HTERT RPE-1 (cell line): ENCODE data around the gene PKN2.
"Not testable (repeated sequence)": the region's sequence is repeated elsewhere in the genome, so short reads cannot be mapped to it uniquely, and the experiment has no call there.

Source experiments
- in situ Hi-C: fragments of 300-500 bp; cut with MboI; formaldehyde crosslinking; loops from 4 replicates; pipeline ENCODE4 v1.14.3; 2020; ENCODE audit warnings: low sequenced_read_pairs

The PKN2 gene

GRCh38 chr1:88678405-88678804 lies 5.7 kb upstream of the PKN2 start:
- in situ Hi-C loops: no loop called here

- in situ Hi-C loops: no loop called here
These were observed 3.6 kb upstream of the PKN2 start for GRCh38 chr1:88680471-88680870.

- in situ Hi-C loops: no loop called here
These were observed 3.0 kb upstream of the PKN2 start for GRCh38 chr1:88680911-88681622.

GRCh38 chr1:88684482-88685258 lies 597 bp downstream of the PKN2 start:
- in situ Hi-C loops: no loop called here

- in situ Hi-C loops: no loop called here
These were observed 1.2 kb downstream of the PKN2 start for GRCh38 chr1:88685259-88685620.

GRCh38 chr1:88691540-88691939 lies 7.5 kb downstream of the PKN2 start:
- in situ Hi-C loops: no loop called here

GRCh38 chr1:88695781-88696180 lies 11.7 kb downstream of the PKN2 start:
- in situ Hi-C loops: no loop called here

- in situ Hi-C loops: no loop called here
These were observed 13.4 kb downstream of the PKN2 start for GRCh38 chr1:88697503-88697902.

GRCh38 chr1:88698140-88698539 lies 14.1 kb downstream of the PKN2 start:
- in situ Hi-C loops: no loop called here

GRCh38 chr1:88698764-88699163 lies 14.7 kb downstream of the PKN2 start:
- in situ Hi-C loops: no loop called here

GRCh38 chr1:88700425-88701013 lies 16.4 kb downstream of the PKN2 start:
- in situ Hi-C loops: no loop called here

- in situ Hi-C loops: no loop called here
These were observed 17.2 kb downstream of the PKN2 start for GRCh38 chr1:88701275-88701674.

- in situ Hi-C loops: not testable (repeated sequence)
These were observed 17.7 kb downstream of the PKN2 start for GRCh38 chr1:88701793-88702192.

- in situ Hi-C loops: no loop called here
These were observed 23.9 kb downstream of the PKN2 start for GRCh38 chr1:88708011-88708410.

- in situ Hi-C loops: not testable (repeated sequence)
These were observed 28.8 kb downstream of the PKN2 start for GRCh38 chr1:88712907-88713306.

- in situ Hi-C loops: not testable (repeated sequence)
These were observed 32.5 kb downstream of the PKN2 start for GRCh38 chr1:88716571-88716970.

- in situ Hi-C loops: no loop called here
These were observed 38.4 kb downstream of the PKN2 start for GRCh38 chr1:88722492-88722891.

GRCh38 chr1:88726697-88727096 lies 42.6 kb downstream of the PKN2 start:
- in situ Hi-C loops: no loop called here

- in situ Hi-C loops: no loop called here
These were observed 43.1 kb downstream of the PKN2 start for GRCh38 chr1:88727205-88727604.

- in situ Hi-C loops: no loop called here
These were observed 45.2 kb downstream of the PKN2 start for GRCh38 chr1:88729297-88729696.

- in situ Hi-C loops: no loop called here
These were observed 46.1 kb downstream of the PKN2 start for GRCh38 chr1:88730132-88730675.

GRCh38 chr1:88730995-88731394 lies 46.9 kb downstream of the PKN2 start:
- in situ Hi-C loops: no loop called here
